ENCODE measurements around the gene GEMIN2.
"Not testable (repeated sequence)": the region's sequence is repeated elsewhere in the genome, so short reads cannot be mapped to it uniquely, and the experiment has no call there.

The GEMIN2 gene

DNA sequence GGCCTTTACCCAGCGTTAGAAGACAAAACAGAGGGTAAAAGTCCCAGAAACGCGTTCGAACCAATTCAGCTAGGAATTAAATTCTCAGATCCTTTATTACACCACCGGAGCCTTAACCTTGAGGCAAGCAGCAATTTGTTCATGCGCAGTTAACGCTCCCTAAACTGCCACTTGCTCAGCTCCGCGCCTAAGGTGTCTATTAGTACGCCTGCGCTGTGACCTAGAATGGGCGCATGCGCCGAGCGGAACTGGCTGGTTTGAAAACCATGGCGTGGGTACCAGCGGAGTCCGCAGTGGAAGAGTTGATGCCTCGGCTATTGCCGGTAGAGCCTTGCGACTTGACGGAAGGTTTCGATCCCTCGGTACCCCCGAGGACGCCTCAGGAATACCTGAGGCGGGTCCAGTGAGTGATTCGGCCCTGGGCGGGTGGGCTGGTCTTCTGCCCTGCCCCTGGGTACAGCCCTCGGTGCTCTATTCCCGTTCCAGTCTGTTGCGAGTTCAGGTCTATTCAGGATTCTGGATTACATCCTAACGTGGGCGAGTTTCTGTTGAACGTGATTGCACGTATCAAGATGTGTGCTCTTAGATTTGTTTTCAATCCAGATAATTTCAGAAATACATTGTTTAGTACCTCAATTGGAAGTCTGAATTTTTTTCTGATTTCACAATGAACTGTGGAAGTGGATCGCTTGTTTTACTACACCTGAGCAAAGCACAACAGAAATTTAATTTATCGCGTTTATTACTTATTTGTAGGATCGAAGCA is at the start of gene GEMIN2:
GEMIN2 (plus strand) TSS at position 251 of the 766 bp plus-strand sequence; CDS start at position 267, 16 bp downstream.
- peak; percentile 97 for DNase-seq

GRCh38 chr14:39069169-39069805 is 44.8 kb upstream of the GEMIN2 start:
- DNase-seq: not testable (repeated sequence)

GRCh38 chr14:39069923-39070322 is 44.2 kb upstream of the GEMIN2 start:
- no peak for DNase-seq

GRCh38 chr14:39071096-39071495 is 43.0 kb upstream of the GEMIN2 start:
- no peak for DNase-seq

GRCh38 chr14:39080886-39081285 is 33.2 kb upstream of the GEMIN2 start:
- no peak for DNase-seq

DNA sequence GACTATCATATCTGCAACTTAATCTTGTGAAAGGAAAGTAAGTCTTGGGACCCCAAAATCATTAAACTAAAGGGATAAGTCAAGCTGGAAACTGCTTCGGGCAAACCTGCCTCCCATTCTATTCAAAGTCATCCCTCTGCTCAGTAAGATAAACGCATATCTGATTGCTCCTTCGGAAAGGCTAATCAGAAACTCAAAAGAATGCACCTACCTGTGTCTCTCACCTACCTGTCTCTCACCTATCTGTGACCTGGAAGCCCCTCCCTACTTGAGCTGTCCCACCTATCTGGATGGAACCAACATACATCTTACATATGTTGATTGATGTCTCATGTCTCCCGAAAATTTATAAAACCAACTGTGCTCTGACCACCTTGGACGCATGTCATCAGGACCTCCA is 31.0 kb upstream of the GEMIN2 start:
- no peak for DNase-seq

GRCh38 chr14:39085933-39086332 is 28.2 kb upstream of the GEMIN2 start:
- no peak for DNase-seq

- DNase-seq: no peak
Measured at GRCh38 chr14:39087493-39087892, 26.6 kb upstream of the GEMIN2 start.

GRCh38 chr14:39090548-39091111 is 23.5 kb upstream of the GEMIN2 start:
- DNase-seq: no peak

DNA sequence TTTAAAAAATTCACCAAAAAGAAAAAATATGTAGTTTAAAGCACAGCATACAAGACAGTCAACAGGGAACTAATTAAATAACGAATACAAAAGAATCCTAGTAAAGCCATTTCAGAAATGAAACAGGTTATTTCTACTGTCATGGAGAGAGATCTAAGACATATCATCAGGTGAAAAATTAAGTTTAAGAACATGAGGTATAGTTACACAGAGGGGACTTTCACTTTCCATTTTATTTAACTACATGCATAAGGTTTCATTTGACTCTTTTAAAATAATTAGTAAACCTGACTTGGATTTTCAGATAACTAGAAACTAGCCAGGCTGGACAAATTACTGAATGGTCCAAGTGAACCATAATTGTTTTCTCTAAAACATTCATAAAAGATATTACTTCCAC is 22.4 kb upstream of the GEMIN2 start:
- no peak for DNase-seq

DNA sequence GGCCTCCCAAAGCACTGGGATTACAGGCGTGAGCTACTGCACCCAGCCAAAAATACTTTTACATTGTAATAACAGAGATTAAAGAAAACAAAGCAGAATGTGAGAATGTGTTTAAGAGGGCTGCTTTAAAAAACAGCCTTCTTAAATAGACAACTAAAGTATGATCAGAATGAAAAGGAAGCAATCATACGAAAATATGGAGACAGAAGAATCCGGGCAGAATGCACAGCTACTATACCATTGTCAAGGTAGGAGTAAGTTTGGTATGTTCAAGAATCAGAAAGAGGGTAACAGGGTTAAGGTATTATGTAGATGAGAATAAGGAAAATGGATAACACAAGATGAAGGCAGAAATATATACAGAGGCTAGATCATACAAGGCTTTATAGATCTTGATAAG is 19.6 kb upstream of the GEMIN2 start:
- DNase-seq: no peak

DNA sequence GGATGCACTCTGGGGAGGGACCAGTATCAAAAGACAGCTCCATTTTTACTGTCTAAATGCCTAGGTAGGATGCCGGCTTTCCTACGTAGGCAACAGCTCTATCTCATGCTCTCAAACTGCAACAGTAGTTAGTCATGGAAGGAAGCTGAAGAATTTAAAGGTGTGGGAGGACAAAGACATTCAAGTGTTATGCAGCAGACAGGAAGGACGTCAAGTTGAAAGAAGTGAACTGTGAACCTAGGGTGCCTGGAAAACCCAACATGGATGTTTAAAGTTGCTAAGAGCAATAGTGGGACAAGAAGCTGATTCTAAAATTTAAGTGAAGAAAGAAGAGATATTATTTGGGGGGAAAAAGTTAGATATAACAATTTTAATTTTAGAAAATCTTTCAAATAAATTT is 17.0 kb upstream of the GEMIN2 start:
- peak; percentile 61 for DNase-seq

GRCh38 chr14:39099215-39099614 is 14.9 kb upstream of the GEMIN2 start:
- not testable (repeated sequence) for DNase-seq

DNA sequence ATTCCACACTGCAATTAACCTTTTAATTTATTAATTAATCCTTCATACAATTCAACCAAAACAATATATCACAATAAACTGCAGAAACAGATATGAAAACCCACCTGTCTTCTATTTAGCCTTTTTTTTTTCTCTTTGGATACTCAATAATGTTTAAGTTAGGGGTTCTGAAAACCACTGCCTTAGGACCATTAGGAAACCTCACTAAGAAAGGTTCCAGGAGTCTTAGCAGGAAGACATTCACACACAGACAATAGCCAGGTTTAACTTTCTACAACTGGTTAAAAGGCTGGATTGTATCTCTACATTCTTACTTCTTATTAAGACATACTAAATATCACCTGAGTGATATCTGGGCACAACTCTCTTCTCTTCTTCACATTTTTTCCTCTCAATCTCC is 14.4 kb upstream of the GEMIN2 start:
- DNase-seq: no peak

GRCh38 chr14:39102265-39102968 is 11.7 kb upstream of the GEMIN2 start:
- peak; percentile 22 for DNase-seq

- peak; percentile 92 for DNase-seq
Measured at GRCh38 chr14:39102969-39103957, 10.9 kb upstream of the GEMIN2 start, which contains the start of gene SEC23A. SEC23A (minus strand) TSS chr14:39103235; CDS start chr14:39096118, 7,117 bp downstream.

GRCh38 chr14:39104078-39104801 is 9.9 kb upstream of the GEMIN2 start:
- DNase-seq: not testable (repeated sequence)

GRCh38 chr14:39107591-39107996 is 6.5 kb upstream of the GEMIN2 start:
- peak; percentile 56 for DNase-seq

GRCh38 chr14:39108791-39109190 is 5.3 kb upstream of the GEMIN2 start:
- DNase-seq: no peak

DNA sequence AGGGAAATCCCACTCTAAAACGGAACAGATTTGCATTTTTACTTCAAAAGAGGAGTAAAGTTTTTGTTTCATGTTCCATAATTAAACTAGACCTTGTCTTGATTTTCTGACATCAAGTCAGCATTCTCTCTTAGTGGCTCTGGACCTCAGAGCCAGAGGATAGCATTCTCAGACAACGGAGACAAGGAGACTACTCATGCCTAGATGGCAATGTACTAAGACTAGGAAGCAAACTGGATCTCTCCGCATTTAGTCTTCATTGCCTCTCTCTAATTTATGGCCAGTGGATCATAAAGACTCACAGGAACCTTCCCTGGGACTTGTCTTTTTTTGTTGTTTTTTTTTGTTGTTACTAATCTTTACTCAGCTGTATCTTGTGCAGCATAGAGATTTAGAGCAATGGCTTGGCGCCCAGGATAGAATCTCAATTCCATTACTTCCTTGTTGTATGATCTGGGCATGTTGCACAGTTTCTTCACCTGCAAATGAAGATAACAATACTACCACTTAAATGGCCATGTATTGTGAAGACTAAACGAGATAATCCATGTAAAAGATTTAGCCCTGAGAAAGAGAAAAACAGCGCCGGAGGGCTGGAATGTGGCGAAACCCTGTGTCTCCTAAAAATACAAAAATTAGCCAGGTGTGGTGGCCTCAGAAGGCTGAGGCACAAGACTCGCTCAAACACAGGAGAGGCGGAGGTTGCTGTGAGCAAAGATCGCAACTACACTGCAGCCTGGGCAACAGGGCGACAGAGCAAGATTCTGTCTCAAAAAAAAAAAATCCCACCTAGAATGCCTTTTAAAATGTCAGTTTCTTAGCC is 4.0 kb upstream of the GEMIN2 start:
- no peak for DNase-seq
